Stimulated activated CD8-positive, alpha-beta memory T cell treated with anti-CD3 and anti-CD28 coated beads, Interleukin-15, amount 100 ng/mL, for 1 hour (primary cell): Measurements from ENCODE around the gene GSTO2.

ENCODE experiments used
- DNase-seq: peaks from one replicate; pipeline ENCODE4 v3.0.0-alpha.2; 2020; ENCODE audit warnings: low read depth

GSTO2 gene

GRCh38 chr10:104340641-104341040, 71.7 kb downstream of the GSTO2 start:
- no peak for DNase-seq

- DNase-seq = no peak
Observed at GRCh38 chr10:104342941-104343411, 74.0 kb downstream of the GSTO2 start.

GRCh38 chr10:104344219-104344618, 75.2 kb downstream of the GSTO2 start:
- no peak for DNase-seq

GRCh38 chr10:104345515-104345914, 76.5 kb downstream of the GSTO2 start:
- DNase-seq = no peak

GRCh38 chr10:104345941-104346340, 77.0 kb downstream of the GSTO2 start:
- no peak for DNase-seq

GRCh38 chr10:104347295-104348045, 78.5 kb downstream of the GSTO2 start:
- no peak for DNase-seq

GRCh38 chr10:104348601-104349000, 79.6 kb downstream of the GSTO2 start:
- DNase-seq = no peak

GRCh38 chr10:104349623-104350126, 80.7 kb downstream of the GSTO2 start:
- no peak for DNase-seq

- no peak for DNase-seq
Observed at GRCh38 chr10:104350127-104350635, 81.2 kb downstream of the GSTO2 start.

GRCh38 chr10:104351061-104351702, 82.2 kb downstream of the GSTO2 start:
- DNase-seq = no peak

- DNase-seq = no peak
Observed at GRCh38 chr10:104351919-104352318, 82.9 kb downstream of the GSTO2 start.

- peak; percentile 79 for DNase-seq
Observed at GRCh38 chr10:104353325-104354048, 84.5 kb downstream of the GSTO2 start, which contains the start of gene CFAP58. Gene CFAP58 (plus strand): TSS chr10:104353833. CDS start chr10:104353898, 65 bp downstream.
